ENCODE measurements around the gene STOX2. TPM values are rescaled to one million over a fixed set of nuclear protein-coding genes. Genes with fewer than 3 reads are reported as not detected.

STOX2 gene
- polyA plus RNA-seq, 1 donor from 2014 or later: 26.1 TPM

DNA sequence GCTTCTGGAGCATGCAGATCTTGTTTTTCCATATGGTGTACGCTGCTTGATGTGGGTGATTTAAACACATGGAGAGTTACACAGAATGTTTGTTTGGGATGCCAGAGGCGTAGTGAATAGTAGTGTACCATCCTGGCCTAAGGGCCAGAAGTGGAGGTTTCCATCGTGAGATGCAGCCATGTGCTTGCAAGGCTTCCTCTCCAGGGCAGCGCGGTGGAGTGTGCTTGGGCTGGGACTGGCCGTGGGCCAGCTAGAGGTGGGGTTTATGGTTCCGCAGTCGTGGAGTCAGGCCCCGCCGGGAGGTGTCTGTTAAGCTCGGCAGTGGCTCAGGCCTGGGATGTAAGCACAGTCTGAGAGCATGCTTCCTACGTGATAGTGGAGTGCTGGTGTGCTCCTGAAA, 14.0 kb downstream of the STOX2 start:
- H3K4me2 ChIP-seq (ENCODE audit: low read length): no peak overlapping the region
- H4K20me1 ChIP-seq (ENCODE audit: insufficient read depth): no peaks in the 10 kb centered on the region
- no peaks in the 10 kb centered on the region for H3K27me3 ChIP-seq (ENCODE audit: insufficient read depth, low read depth, low read length)
- H3F3A ChIP-seq (ENCODE audit: insufficient read depth, low read length, poor library complexity, severe bottlenecking): no peaks in the 10 kb centered on the region
- no peak overlapping the region for H3K9ac ChIP-seq (ENCODE audit: low read length)
- H3K4me3 ChIP-seq (ENCODE audit: low read length): no peak overlapping the region
- H3K27ac ChIP-seq (ENCODE audit: low read length): no peak overlapping the region
- H2AFZ ChIP-seq (ENCODE audit: low read depth, low read length): no peak overlapping the region
- peaks cover 55% of the 10 kb centered on the region for H3K79me2 ChIP-seq (replicated peaks; ENCODE audit: insufficient read depth, low read length)
- peaks cover 5% of the 10 kb centered on the region for H3K36me3 ChIP-seq (ENCODE audit: insufficient read depth, low read length)
- no peak for TF ChIP-seq MXI1 (conservative IDR thresholded peaks at IDR 0.05; ENCODE audit: poor library complexity, severe bottlenecking)
- TF ChIP-seq POLR2AphosphoS5 (IDR thresholded peaks at IDR 0.05): no peak
- no peak for TF ChIP-seq SMC3 (conservative IDR thresholded peaks at IDR 0.05; ENCODE audit: poor library complexity)
- TF ChIP-seq REST (IDR thresholded peaks at IDR 0.05; ENCODE audit: borderline replicate concordance): no peak
- no peak for TF ChIP-seq RAD21 (conservative IDR thresholded peaks at IDR 0.05)
- TF ChIP-seq CTCF (IDR thresholded peaks at IDR 0.05; ENCODE audit: poor library complexity, severe bottlenecking): no peak
- no peaks in the 10 kb centered on the region for H3K9me2 ChIP-seq (ENCODE audit: insufficient read depth, low read length)
- no peaks in the 10 kb centered on the region for H3K9me3 ChIP-seq (ENCODE audit: low read length)

DNA sequence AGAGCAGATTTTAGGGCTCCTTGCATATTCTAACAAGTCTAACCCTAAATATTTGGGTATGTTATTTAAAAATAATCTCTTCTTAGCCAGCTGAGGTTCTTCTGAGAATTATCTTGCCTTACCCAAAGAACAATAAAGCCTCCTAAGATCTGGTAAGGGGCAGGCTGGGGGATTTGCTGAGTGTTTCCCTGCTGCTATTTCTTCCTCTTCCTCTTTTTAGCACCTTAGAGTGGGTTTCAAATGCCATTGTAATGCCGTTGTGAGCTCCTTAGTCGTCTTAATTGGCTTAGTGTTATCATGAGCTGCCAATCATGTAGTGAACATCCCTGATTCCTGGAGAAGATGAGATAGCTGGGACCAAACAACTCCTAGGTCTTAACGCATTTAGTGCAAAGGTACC, 15.4 kb downstream of the STOX2 start:
- Histone ChIP-seq H3K4me3 (ENCODE audit: low read length) (peak overlapping the region; percentile 26), H3K9ac (ENCODE audit: low read length) (no peak overlapping the region), H2AFZ (ENCODE audit: low read depth, low read length) (no peak overlapping the region), H3K9me3 (ENCODE audit: low read length) (no peaks in the 10 kb centered on the region), H3K27me3 (ENCODE audit: insufficient read depth, low read depth, low read length) (no peaks in the 10 kb centered on the region), H3K4me2 (ENCODE audit: low read length) (no peak overlapping the region), H3K27ac (ENCODE audit: low read length) (peak overlapping the region; percentile 57), H3K79me2 (replicated peaks; ENCODE audit: insufficient read depth, low read length) (peaks cover 53% of the 10 kb centered on the region), H3K9me2 (ENCODE audit: insufficient read depth, low read length) (no peaks in the 10 kb centered on the region), H4K20me1 (ENCODE audit: insufficient read depth) (no peaks in the 10 kb centered on the region), H3F3A (ENCODE audit: insufficient read depth, low read length, poor library complexity, severe bottlenecking) (no peaks in the 10 kb centered on the region), H3K36me3 (ENCODE audit: insufficient read depth, low read length) (peaks cover 5% of the 10 kb centered on the region)
- TF ChIP-seq EZH2 (IDR thresholded peaks at IDR 0.05; ENCODE audit: borderline replicate concordance, insufficient read depth, low read length, poor library complexity, severe bottlenecking) (no peak), EP300 (conservative IDR thresholded peaks at IDR 0.05; ENCODE audit: poor library complexity, severe bottlenecking) (no peak), RAD21 (conservative IDR thresholded peaks at IDR 0.05) (no peak)

DNA sequence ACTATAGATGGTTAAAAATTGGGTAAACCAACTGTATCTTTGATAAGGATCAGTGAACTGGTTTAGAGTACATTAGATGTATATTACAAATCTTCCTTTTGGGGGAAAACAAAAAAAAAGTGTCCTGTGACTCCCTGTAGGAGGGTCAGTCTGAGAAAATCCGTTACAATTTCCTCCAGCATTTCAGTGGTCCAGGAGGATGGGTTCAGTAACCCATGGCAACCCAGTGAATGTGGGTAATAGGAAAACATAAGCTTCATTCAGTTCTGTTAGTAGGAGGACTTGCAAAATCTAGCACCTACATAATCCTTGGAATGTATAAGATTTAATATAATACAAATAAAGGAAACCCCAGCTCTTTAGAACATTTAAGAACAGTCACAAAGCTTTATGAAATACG, 16.2 kb downstream of the STOX2 start:
- Histone ChIP-seq H3K4me3 (ENCODE audit: low read length) (peak overlapping the region; percentile 26), H3K9ac (ENCODE audit: low read length) (no peak overlapping the region), H4K20me1 (ENCODE audit: insufficient read depth) (no peaks in the 10 kb centered on the region), H3K4me2 (ENCODE audit: low read length) (no peak overlapping the region), H3F3A (ENCODE audit: insufficient read depth, low read length, poor library complexity, severe bottlenecking) (no peaks in the 10 kb centered on the region), H3K27ac (ENCODE audit: low read length) (no peak overlapping the region), H3K9me3 (ENCODE audit: low read length) (no peaks in the 10 kb centered on the region), H3K79me2 (replicated peaks; ENCODE audit: insufficient read depth, low read length) (peaks cover 51% of the 10 kb centered on the region), H3K27me3 (ENCODE audit: insufficient read depth, low read depth, low read length) (no peaks in the 10 kb centered on the region), H3K9me2 (ENCODE audit: insufficient read depth, low read length) (no peaks in the 10 kb centered on the region), H3K36me3 (ENCODE audit: insufficient read depth, low read length) (peaks cover 5% of the 10 kb centered on the region), H2AFZ (ENCODE audit: low read depth, low read length) (no peak overlapping the region)
- TF ChIP-seq TAF1 (IDR thresholded peaks at IDR 0.05; ENCODE audit: low read depth) (no peak), MXI1 (conservative IDR thresholded peaks at IDR 0.05; ENCODE audit: poor library complexity, severe bottlenecking) (no peak), CTCF (IDR thresholded peaks at IDR 0.05; ENCODE audit: poor library complexity, severe bottlenecking) (no peak), EP300 (conservative IDR thresholded peaks at IDR 0.05; ENCODE audit: poor library complexity, severe bottlenecking) (no peak), SMC3 (conservative IDR thresholded peaks at IDR 0.05; ENCODE audit: poor library complexity) (no peak), EZH2 (IDR thresholded peaks at IDR 0.05; ENCODE audit: borderline replicate concordance, insufficient read depth, low read length, poor library complexity, severe bottlenecking) (no peak), REST (IDR thresholded peaks at IDR 0.05; ENCODE audit: borderline replicate concordance) (no peak), RAD21 (conservative IDR thresholded peaks at IDR 0.05) (no peak), POLR2AphosphoS5 (IDR thresholded peaks at IDR 0.05) (no peak)

Measured in neural cell (in vitro differentiated cells).